T1000 (cell line): ENCODE results near the gene MTMR6.
A peak's percentile ranks its signal among the peaks of the same experiment; 100 is the strongest.
"Not testable (repeated sequence)": the region's sequence is repeated elsewhere in the genome, so short reads cannot be mapped to it uniquely, and the experiment has no call there.

Experiments used
- DNase-seq: peaks from one replicate; lab custom pipeline; 2025; ENCODE audit warnings: mixed read lengths; lab: John Stamatoyannopoulos, UW

MTMR6 gene

DNA sequence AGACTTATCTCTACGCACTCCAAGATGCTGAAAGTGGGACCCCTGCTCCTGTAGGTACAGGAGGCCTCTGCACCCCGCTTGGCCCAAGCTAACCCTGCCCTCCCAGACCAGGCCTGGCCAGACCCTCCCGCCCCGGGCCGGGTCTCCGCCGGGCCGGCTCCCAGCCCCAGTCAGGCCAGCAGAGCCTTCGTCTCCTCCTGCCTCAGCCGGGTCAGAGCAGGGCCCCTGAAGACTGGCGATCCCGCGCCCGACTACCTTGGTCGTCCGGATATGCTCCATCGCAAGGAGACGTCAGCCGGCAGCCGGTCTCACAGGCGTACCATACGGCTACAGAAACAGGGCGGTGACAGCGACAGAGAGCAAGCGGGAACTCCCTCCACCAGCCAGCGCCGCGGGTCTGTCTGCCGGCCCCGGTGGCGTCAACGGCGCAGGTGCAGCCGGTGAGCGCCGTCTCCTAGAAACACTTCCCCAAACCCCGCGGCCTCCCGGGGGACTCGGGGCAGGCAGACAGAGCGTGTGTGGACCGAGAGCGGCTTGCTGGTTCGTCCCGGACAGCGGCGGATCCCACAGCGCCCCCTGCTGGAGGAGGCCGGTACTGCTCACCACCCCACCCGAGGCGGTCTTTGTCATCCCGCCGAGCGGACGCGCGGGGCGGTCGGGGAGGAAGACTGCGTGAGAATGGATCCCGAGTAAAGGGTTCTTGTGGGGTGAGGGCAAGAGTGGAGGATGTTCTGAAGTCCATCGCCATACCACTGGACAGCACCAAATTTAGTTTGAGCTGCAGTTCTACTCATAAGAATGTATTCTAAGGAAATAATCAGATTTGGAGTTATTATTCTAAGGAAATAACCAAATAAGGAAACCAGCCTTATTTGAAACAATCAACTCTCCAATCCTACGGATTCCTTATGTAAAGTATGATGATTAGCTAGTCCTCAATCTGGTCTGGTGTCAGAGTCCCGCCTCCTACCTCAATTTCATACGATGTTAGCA, at the start of gene MTMR6:
Gene MTMR6 (minus strand): TSS at position 520 of the 993 bp plus-strand sequence. CDS start 241 bp downstream, at position 279.
- peak; percentile 84 for DNase-seq

GRCh38 chr13:25335856-25336255, 48.6 kb upstream of the MTMR6 start:
- DNase-seq: no peak

GRCh38 chr13:25330541-25330940, 43.3 kb upstream of the MTMR6 start:
- DNase-seq: no peak

DNA sequence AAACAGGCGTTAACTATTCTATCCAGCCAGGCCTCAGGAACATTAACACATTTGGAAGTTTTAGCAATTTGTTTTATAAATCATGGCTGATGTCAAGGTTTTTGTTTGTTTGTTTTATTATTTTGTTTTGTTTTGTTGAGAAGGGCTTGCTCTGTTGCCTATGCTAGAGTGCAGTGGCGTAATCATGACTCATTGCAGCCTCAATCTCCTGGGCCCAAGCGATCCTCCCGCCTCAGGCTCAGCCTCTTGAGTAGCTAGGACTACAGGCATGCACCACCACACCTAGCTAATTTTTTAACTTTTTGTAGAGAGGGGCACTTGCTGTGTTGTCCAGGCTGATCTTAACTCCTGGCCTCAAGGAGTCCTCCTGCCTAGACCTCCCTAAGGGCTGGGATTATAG, 42.4 kb upstream of the MTMR6 start:
- DNase-seq: no peak

DNA sequence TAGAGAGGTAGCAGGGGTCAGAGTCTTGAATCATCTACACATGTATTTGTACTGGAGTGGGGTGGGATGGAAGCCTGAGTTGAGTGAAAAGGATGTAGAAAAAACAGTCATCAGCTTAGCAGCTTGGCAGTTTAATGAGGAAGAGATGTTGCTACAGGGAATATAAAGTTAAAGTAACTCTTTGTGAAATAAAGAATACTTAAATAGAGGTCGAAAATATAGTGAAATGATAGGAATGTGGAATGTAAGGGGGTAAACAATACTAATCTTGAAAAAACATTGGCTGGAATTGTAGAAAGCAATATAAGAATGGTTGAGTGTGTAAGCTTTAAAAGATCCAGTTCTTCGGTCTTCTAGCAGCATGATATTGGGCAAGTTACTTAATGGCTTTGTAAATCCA, 36.8 kb upstream of the MTMR6 start:
- DNase-seq: no peak

- no peak for DNase-seq
Measured at GRCh38 chr13:25319771-25320170, 32.5 kb upstream of the MTMR6 start.

DNA sequence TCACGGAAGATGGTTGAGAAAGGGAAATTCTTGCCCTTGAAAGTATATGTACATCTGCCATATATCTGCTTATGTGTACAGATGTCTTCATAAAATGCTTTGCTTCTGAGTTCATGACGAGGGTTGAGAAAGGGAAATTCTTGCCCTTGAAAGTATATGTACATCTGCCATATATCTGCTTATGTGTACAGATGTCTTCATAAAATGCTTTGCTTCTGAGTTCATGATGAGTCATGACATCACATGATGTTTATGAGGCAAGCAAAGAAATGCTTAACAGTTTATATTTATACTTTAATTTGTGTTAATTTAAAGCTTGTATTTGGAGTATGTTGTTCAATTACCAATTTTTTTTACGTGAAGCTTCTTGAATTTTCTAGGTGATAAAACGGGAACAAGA, 31.7 kb upstream of the MTMR6 start:
- not testable (repeated sequence) for DNase-seq

DNA sequence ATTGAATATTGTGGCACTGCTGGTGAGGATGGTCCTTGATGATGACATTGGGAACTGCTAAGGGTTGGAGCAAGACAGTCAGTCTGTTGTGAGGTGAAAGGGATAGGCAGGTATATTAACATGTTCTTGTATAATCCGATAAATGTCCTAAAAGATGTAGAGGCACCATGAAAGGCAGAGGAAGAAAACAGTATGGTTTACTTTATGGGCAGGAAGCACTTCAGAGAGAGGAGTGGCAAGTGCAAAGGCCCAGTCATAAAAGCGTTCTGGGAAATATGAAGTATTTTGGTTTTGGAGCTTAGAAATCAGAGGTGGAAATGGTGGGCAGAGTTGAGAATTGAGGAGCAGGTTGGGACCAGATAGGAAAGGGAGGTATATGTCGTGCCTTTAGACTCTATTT, 23.6 kb upstream of the MTMR6 start:
- DNase-seq: no peak

DNA sequence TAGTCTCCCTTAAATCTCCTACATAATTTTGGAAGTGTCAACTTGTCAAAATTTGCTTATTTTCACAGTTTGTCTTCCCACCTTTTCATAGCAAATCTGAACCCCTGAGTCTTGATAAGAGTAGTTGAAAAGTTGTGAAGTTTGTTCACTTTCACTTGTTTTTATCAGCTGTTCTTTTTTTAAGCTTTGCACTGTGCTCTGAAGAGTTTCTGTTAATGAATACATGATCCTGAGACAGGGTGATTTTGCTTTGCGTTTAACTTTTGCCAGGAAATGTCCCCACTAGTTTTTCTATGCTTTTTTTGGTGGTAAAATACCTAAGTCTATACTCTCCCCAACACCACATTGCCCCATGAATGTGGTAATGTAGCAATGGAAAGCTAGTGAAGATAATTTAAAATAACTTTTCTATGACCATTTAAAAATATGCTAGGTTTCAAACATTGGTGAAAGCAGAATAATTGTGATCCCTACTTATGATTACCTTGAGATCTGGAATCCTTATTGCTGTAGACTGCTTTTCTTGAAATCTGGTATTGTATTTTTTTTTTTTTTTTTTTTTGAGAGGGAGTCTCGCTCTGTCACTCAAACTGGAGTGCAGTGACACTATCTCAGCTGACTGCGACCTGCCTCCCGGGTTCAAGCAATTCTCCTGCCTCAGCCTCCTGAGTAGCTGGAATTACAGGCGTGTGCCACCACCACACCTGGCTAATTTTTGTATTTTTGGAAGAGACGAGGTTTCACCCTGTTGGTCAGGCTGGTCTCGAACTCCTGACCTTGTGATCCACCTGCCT, 19.6 kb upstream of the MTMR6 start:
- no peak for DNase-seq

DNA sequence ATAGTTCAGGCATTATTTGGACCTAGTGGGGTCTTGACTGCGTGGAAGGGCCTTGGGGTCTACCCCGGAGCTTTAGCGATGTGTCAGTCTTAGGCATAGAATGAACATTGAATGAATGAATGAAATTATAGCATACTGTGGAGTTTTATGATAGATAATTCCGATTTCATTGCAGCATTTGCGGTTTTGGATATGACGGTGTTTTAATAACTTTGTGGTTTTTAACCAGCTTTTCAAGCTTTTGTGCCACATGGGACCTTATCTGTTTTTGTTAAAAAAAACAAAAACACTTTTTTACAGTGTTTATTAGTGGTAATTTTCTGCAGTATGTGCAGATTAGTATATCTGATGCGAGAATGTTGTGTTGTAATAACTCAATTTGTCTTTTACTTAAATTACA, 14.8 kb upstream of the MTMR6 start:
- DNase-seq: no peak

DNA sequence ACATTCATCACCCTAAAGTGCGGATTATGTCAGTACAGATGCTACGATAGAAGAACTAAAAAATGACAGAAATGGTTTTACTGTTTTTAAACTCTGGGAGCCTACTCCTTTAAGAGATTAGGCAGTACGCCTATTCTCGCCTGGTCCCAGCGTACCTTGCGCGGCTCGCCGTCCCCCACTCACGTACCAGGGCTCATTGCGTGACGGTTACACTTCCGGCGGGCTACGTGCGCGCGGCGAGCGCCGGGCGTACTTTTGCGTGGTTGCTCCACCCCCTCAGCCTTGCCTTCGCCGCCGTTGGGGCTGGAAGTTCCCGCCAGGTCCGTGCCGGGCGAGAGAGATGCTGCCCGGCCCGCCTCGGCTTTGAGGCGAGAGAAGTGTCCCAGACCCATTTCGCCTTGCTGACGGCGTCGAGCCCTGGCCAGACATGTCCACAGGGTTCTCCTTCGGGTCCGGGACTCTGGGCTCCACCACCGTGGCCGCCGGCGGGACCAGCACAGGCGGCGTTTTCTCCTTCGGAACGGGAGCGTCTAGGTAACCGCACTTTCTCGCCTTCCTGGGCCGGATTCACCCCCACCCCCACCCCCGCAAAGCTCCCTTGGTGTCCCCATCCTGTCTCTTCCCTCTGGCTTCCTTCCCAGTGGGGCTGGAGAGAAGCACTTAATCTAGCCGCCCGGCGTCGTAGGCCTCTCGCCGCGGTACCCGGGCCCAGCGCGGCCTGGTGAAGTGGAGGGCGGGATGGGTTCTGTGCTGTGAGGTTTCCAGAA, 14.2 kb upstream of the MTMR6 start, which contains the start of gene NUP58:
Gene NUP58 (plus strand): TSS at position 279 of the 767 bp plus-strand sequence. CDS start 149 bp downstream, at position 428.
- peak; percentile 79 for DNase-seq

DNA sequence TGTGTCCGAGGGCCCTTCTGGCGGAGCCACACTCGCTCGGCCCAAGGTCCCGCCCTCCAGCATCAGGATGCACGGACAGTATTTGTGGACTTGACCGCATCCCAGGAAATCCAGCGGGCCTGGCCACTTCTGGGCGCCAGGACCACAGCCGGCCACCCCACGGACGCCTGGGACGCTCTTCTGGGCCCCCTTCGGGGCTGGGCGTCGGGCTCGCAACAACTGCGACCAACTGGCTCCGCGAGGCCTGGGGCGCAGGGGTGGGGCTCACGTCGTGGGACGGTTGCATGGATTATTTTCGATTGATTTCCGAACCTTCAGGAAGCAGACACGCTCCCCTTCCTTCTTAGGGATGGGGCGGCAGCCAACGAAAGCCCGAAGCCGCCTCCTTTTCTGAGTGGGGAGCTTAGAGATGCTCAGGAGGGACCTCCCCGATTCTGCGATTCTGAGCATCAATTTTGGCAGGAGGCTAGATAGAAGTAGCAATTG, 13.6 kb upstream of the MTMR6 start:
- no peak for DNase-seq

GRCh38 chr13:25295701-25296100, 8.4 kb upstream of the MTMR6 start:
- DNase-seq: no peak

- no peak for DNase-seq
Measured at GRCh38 chr13:25295228-25295627, 7.9 kb upstream of the MTMR6 start.

GRCh38 chr13:25292301-25292700, 5.0 kb upstream of the MTMR6 start:
- no peak for DNase-seq

DNA sequence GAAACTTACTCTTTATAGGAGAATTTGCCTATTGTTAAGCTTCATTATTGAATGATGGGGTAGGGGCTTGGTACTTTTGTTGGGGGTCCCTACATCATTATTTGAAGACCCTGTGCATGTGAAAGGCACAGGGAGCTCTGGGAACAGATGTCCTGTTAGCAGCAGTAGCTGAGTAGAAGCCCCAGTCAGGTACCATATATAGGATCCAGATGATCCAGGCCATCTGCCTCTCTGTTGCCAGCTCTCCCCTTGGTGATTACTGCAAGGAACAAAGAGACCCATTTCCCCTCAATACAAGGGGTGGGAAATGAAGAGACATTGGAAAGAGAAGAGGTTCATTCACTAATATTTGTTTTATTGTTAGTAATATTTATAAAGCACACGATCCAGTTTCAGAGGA, 4.4 kb upstream of the MTMR6 start:
- DNase-seq: no peak

DNA sequence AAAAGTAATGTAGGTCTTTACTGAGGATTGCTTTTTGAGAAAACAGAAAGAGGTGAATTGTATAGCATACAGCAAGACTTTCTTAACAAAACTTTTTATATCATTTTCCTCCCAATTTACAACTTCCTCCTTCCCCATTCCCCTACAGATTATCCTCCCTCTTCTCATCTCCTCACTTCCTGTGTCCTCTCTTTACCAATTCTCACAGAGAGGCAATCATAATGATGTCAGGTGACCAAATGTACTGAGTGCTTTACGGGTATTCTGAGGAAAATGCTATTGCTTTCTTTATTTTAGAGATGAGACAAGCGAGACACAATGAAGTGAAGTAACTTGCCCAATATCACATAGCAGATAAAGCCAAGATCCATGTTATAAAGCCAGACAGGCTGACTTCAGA, 1.7 kb upstream of the MTMR6 start:
- no peak for DNase-seq

GRCh38 chr13:25286308-25286968, 850 bp downstream of the MTMR6 start:
- DNase-seq: no peak

- DNase-seq: no peak
Measured at GRCh38 chr13:25281935-25282332, 5.4 kb downstream of the MTMR6 start.

GRCh38 chr13:25281193-25281934, 5.9 kb downstream of the MTMR6 start:
- no peak for DNase-seq

GRCh38 chr13:25280396-25280795, 6.9 kb downstream of the MTMR6 start:
- no peak for DNase-seq
